ENCODE data around the gene EHHADH.

The EHHADH gene

GRCh38 chr3:185153171-185153771, 100.6 kb downstream of the EHHADH start:
- no peak for TF ChIP-seq CTCF (IDR thresholded peaks at IDR 0.05; ENCODE audit: unreplicated experiment in 3 of 3)
- Mint-ChIP-seq H3K4me1 (peaks cover 20% of the 10 kb centered on the region), H3K27ac (peak overlapping the region in 2 of 3 experiments; percentile 80 to 88), H3K27me3 (ENCODE audit: low read depth) (peaks cover 8% of the 10 kb centered on the region), H3K4me3 (peak overlapping the region; percentile 92 to 94 (median 94)), H3K9me3 (no peaks in the 10 kb centered on the region), H3K36me3 (ENCODE audit: low read depth) (no peaks in the 10 kb centered on the region)

- Mint-ChIP-seq H3K27me3 (ENCODE audit: low read depth) (peaks cover 8% of the 10 kb centered on the region), H3K36me3 (ENCODE audit: low read depth) (no peaks in the 10 kb centered on the region), H3K9me3 (no peaks in the 10 kb centered on the region), H3K27ac (peak within 1 kb of the TSS; percentile 68 to 88 (median 80)), H3K4me3 (peak within 1 kb of the TSS; percentile 92 to 96 (median 94)), H3K4me1 (peaks cover 20% of the 10 kb centered on the region)
- no peak for TF ChIP-seq CTCF (IDR thresholded peaks at IDR 0.05; ENCODE audit: unreplicated experiment in 3 of 3)
Observed at GRCh38 chr3:185152410-185153170, 101.3 kb downstream of the EHHADH start, which contains the start of gene C3orf70. Gene C3orf70 (minus strand): TSS chr3:185153060. CDS start chr3:185152823, 237 bp downstream.

- peaks cover 8% of the 10 kb centered on the region for H3K27me3 Mint-ChIP-seq (ENCODE audit: low read depth)
- H3K27ac Mint-ChIP-seq, result peak overlapping the region in 1 of 3 experiments; percentile 68
- H3K9me3 Mint-ChIP-seq, result no peaks in the 10 kb centered on the region
Observed at GRCh38 chr3:185151964-185152409, 101.9 kb downstream of the EHHADH start.

GRCh38 chr3:185151101-185151963, 102.5 kb downstream of the EHHADH start:
- Mint-ChIP-seq H3K27me3 (ENCODE audit: low read depth) (peaks cover 8% of the 10 kb centered on the region), H3K27ac (peak overlapping the region in 2 of 3 experiments; percentile 17 to 68), H3K9me3 (no peaks in the 10 kb centered on the region), H3K36me3 (ENCODE audit: low read depth) (no peaks in the 10 kb centered on the region), H3K4me1 (peaks cover 20% of the 10 kb centered on the region), H3K4me3 (peak overlapping the region; percentile 87 to 96 (median 93))
- TF ChIP-seq CTCF (IDR thresholded peaks at IDR 0.05; ENCODE audit: unreplicated experiment in 3 of 3), result no peak

More at GRCh38 chr3:185151964-185152409, 101.9 kb downstream of the EHHADH start:
- Mint-ChIP-seq H3K4me3 (peak overlapping the region; percentile 87 to 96 (median 93)), H3K4me1 (peaks cover 20% of the 10 kb centered on the region), H3K36me3 (ENCODE audit: low read depth) (no peaks in the 10 kb centered on the region)
- TF ChIP-seq CTCF (IDR thresholded peaks at IDR 0.05; ENCODE audit: unreplicated experiment in 3 of 3), result no peak

GRCh38 chr3:185150561-185150960, 103.3 kb downstream of the EHHADH start:
- TF ChIP-seq CTCF (IDR thresholded peaks at IDR 0.05; ENCODE audit: unreplicated experiment in 3 of 3), result no peak
- H3K27me3 Mint-ChIP-seq (ENCODE audit: low read depth), result peaks cover 8% of the 10 kb centered on the region
- no peaks in the 10 kb centered on the region for H3K9me3 Mint-ChIP-seq
- H3K4me1 Mint-ChIP-seq, result peaks cover 20% of the 10 kb centered on the region
- H3K4me3 Mint-ChIP-seq, result peak overlapping the region; percentile 87 to 96 (median 93)
- peak overlapping the region in 2 of 3 experiments; percentile 17 to 63 for H3K27ac Mint-ChIP-seq
- H3K36me3 Mint-ChIP-seq (ENCODE audit: low read depth), result no peaks in the 10 kb centered on the region

All from nephron (organoid).